NK-92 (cell line): Measurements from ENCODE around the gene ENTR1.

Experiments used
- DNase-seq: peaks from one replicate; lab custom pipeline; 2025; ENCODE audit not compliant: unreplicated experiment; lab: John Stamatoyannopoulos, UW

Gene ENTR1

GRCh38 chr9:136378170-136379002, 32.0 kb downstream of the ENTR1 start:
- no peak for DNase-seq

- no peak for DNase-seq
Observed at GRCh38 chr9:136377341-136378169, 32.9 kb downstream of the ENTR1 start.

GRCh38 chr9:136376457-136376856, 34.0 kb downstream of the ENTR1 start:
- DNase-seq: no peak

- DNase-seq: no peak
Observed at GRCh38 chr9:136375096-136375495, 35.3 kb downstream of the ENTR1 start.

- DNase-seq: no peak
Observed at GRCh38 chr9:136374183-136374575, 36.2 kb downstream of the ENTR1 start.

GRCh38 chr9:136373300-136374182, 36.9 kb downstream of the ENTR1 start, which contains the start of gene CARD9:
Gene CARD9 (minus strand): TSS chr9:136373669. CDS start chr9:136372078, 1,591 bp downstream.
- DNase-seq: no peak

GRCh38 chr9:136372561-136373299, 37.7 kb downstream of the ENTR1 start:
- no peak for DNase-seq

GRCh38 chr9:136372006-136372405, 38.4 kb downstream of the ENTR1 start:
- no peak for DNase-seq

GRCh38 chr9:136371533-136371880, 38.9 kb downstream of the ENTR1 start:
- no peak for DNase-seq

GRCh38 chr9:136370687-136371532, 39.5 kb downstream of the ENTR1 start:
- no peak for DNase-seq

GRCh38 chr9:136370037-136370436, 40.4 kb downstream of the ENTR1 start:
- DNase-seq: no peak

- no peak for DNase-seq
Observed at GRCh38 chr9:136368190-136368589, 42.2 kb downstream of the ENTR1 start.

GRCh38 chr9:136367296-136368145, 42.9 kb downstream of the ENTR1 start:
- DNase-seq: no peak

- DNase-seq: no peak
Observed at GRCh38 chr9:136366826-136367225, 43.6 kb downstream of the ENTR1 start.

GRCh38 chr9:136365775-136366222, 44.6 kb downstream of the ENTR1 start:
- DNase-seq: no peak

GRCh38 chr9:136364942-136365774, 45.3 kb downstream of the ENTR1 start:
- DNase-seq: no peak

GRCh38 chr9:136363949-136364748, 46.3 kb downstream of the ENTR1 start:
- DNase-seq: no peak
